GM21723 (cell line): Measurements from ENCODE around the gene MFSD6.

ENCODE experiments used
- ATAC-seq: cut with Tn5 transposase; IDR thresholded peaks from one replicate; pipeline ENCODE4 v1.9.1; 2021; ENCODE audit warnings: mild to moderate bottlenecking, moderate library complexity; ENCODE audit not compliant: unreplicated experiment

Gene MFSD6

GRCh38 chr2:190527214-190527613 is 119.1 kb downstream of the MFSD6 start:
- no peak for ATAC-seq

- ATAC-seq, result no peak
Observed at GRCh38 chr2:190527918-190528317, 119.8 kb downstream of the MFSD6 start.

- ATAC-seq, result no peak
Observed at GRCh38 chr2:190528521-190529001, 120.4 kb downstream of the MFSD6 start.

GRCh38 chr2:190529486-190530247 is 121.5 kb downstream of the MFSD6 start:
- ATAC-seq, result no peak

- ATAC-seq, result no peak
Observed at GRCh38 chr2:190530248-190530900, 122.2 kb downstream of the MFSD6 start.

GRCh38 chr2:190532581-190532980 is 124.4 kb downstream of the MFSD6 start:
- no peak for ATAC-seq

- ATAC-seq, result no peak
Observed at GRCh38 chr2:190533175-190533967, 125.2 kb downstream of the MFSD6 start.

GRCh38 chr2:190533968-190534309 is 125.8 kb downstream of the MFSD6 start:
- ATAC-seq, result peak; percentile 20

GRCh38 chr2:190534310-190535120 is 126.4 kb downstream of the MFSD6 start, which contains the start of gene NEMP2:
Gene NEMP2, minus strand, starts transcription at chr2:190534722. Its CDS starts 67 bp downstream, at chr2:190534655.
- peak; percentile 80 for ATAC-seq

- ATAC-seq, result peak; percentile 1
Observed at GRCh38 chr2:190535121-190535439, 126.9 kb downstream of the MFSD6 start.

- no peak for ATAC-seq
Observed at GRCh38 chr2:190535586-190535985, 127.4 kb downstream of the MFSD6 start.

GRCh38 chr2:190537765-190538164 is 129.6 kb downstream of the MFSD6 start:
- ATAC-seq, result no peak

- ATAC-seq, result no peak
Observed at GRCh38 chr2:190538201-190538600, 130.0 kb downstream of the MFSD6 start.

- ATAC-seq, result no peak
Observed at GRCh38 chr2:190540048-190540447, 131.9 kb downstream of the MFSD6 start.

GRCh38 chr2:190545093-190545492 is 136.9 kb downstream of the MFSD6 start:
- no peak for ATAC-seq

GRCh38 chr2:190545555-190546385 is 137.6 kb downstream of the MFSD6 start:
- ATAC-seq, result no peak

- no peak for ATAC-seq
Observed at GRCh38 chr2:190546734-190547133, 138.6 kb downstream of the MFSD6 start.

GRCh38 chr2:190547886-190548285 is 139.7 kb downstream of the MFSD6 start:
- ATAC-seq, result no peak

GRCh38 chr2:190550137-190550536 is 142.0 kb downstream of the MFSD6 start:
- no peak for ATAC-seq
